IPS-11a (cell line): Measurements from ENCODE around the gene TST.

Source experiments
- H3K4me3 ChIP-seq: one replicate; pipeline ENCODE4 v1.5.1; 2013; ENCODE audit warnings: low read depth, low read length, control low read depth

Gene TST

DNA sequence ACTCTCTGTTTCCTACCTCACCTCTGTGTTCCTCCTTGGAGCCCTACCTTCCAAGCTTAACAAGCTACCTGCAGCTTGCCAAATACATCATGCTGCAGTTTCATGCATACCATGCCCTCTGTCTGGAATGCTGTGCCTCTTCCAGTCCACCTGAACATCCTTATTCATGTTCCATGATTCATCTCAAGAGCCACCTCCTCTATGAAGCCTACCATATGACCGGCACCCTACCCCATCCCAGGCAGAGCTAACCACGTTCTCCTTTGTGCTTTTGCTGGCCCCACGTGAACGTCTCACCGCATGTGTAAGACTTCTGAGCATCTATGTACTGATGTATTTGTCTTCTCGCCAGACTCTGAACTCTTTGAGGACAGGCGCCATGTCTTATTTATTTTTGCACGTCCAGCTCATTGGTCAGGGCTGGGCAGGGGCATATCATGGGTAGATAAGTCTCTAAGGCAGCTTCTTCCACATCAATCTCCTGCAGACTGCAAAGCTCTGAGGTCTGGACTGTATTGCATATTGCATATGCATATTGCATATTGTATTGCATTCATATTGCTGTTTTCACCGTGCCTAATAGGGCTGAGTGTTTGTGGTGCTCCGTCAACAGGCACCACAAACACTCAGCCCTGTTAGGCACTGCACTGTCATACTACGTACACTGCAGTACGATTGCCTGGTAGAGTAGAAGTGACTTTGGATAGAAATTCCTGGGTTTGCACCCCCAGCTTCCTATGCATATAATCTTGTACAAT, 31.0 kb downstream of the TST start:
- H3K4me3 ChIP-seq = no peak overlapping the region

DNA sequence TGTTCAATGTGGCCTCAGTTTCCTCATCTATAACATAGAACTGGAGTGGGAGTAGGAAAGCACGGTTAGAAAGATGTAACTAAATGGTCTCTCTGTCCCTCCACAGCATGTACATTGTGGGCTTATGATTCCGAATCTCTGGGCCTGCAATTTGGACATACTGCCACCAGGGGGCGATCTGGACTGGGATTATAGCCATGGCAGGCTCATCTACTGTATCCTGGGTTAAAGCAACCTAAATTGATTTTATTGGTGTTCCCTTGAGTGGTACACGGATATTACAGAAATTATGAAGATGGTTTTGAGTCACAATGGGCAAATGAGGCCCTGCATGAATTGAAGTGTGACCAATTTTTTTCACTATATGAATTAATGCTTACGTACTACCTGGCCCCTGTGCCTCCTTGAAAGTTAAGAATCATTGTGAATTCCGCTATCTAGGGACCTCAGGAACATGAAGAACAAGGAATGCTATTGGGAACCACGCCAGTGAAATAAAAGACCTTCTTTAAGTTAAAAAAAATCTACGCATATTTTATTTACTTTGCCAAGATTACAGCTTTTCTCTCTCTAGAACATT, 32.9 kb downstream of the TST start:
- no peak overlapping the region for H3K4me3 ChIP-seq

DNA sequence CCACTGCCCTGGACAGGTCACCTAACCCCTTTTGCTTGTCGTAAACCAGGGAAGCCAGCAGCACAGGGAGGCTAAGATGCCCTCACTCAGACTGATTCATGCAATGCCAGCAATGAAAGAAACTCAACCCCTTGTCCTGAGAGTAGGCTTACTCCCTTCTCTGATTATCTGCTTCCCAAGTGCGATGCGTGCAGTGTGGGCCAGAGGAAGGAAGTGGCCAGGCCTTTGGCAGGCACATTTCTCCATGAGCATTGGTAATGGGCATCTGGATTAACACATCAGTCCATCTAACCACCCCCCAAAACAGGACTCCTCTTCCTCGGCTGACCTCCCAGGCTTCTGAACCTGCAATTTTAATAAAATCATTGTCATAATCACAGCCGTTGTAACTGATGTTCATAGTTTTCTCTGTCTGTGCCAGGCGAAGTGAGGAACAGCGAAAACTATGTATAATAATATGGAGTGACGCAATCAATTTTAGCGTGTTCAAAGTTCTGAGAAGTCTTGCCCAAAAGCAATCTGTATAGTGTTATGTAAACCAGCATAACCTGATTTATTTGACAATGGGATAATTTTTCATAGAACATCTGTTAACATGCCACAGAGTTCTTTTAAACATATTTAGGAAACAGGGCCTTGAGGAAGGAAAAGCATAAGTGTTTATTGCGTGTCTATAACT, 33.9 kb downstream of the TST start:
- H3K4me3 ChIP-seq = no peak overlapping the region

DNA sequence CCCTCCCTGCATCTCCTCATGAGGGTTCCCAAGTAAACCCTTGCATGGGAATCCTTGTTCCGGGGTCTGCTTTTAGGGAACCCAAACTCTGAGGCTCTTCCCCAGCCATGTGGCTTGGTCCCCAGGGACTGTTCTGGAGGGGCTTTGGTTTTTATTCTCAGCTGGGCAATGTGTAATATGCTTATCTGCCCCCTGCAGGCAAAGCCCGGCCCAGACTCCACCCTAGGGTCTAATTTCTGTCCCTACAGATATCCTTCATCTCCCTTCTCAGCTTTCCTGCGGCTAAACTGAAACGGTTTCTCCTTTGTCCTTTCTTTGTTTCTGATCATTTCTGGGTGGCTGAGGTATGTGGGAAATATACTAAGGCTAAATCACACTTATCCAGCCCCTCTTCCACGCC, 37.1 kb downstream of the TST start:
- no peak overlapping the region for H3K4me3 ChIP-seq

DNA sequence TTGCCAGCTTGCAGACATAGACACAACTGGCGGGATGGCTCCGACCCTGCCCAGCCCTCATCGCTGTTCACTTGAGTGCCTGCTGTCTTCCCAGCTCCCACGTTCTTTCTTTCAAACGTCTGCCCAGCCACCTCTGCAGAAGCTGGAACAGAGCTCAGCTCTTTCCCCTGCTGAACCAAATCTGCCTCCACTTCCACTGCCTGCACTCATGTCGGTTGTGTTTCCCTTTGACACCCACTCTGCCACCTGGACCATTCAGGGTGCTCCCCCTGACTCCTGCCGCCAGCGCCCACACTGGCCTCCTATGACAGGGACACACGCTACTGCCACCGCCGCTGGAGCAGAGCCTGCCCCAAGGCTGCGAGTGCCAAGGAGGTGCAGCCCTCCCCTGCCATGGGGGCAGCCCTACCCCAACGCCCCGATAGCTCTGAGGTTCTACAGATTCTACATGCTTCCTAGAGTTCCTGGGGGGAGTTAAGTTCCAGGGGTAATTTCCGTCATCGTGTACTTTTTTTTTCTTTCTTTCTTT, 37.9 kb downstream of the TST start:
- H3K4me3 ChIP-seq = no peak overlapping the region

DNA sequence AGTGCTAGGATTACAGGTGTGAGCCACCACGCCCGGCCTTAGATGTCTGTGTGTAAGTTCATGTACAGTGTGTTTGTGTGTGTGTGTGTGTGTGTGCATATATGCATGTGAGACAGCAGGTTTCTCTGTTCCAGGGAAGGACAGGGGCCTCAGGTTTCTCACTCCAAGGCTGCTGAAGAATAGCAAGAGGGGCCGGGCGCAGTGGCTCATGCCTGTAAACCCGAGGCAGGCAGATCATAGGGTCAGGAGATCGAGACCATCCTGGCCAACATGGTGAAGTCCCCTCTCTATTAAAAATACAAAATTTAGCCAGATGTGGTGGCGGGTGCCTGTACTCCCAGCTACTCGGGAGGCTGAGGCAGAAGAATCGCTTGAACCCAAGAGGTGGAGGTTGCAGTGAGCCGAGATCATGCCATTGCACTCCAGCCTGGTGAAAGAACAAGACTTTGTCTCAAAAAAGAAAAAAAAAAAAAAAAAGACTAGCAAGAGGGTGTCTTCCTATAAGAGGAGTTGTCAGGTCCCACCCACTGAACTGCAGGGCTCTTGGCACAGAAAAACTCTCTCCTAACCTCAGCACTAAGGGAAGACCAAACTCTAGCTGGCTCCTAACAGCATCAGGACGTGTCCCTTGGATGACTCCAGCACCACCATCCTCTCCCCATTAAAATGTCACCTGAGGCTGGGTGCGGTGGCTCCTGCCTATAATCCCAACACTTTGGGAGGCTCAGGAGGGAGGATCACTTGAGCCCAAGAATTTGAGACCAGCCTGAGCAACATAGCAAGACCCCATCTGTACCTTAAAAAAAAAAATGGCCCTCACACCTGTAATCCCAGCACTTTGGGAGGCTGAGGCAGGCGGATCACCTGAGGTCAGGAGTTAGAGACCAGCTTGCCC, 40.0 kb downstream of the TST start:
- H3K4me3 ChIP-seq = no peak overlapping the region

DNA sequence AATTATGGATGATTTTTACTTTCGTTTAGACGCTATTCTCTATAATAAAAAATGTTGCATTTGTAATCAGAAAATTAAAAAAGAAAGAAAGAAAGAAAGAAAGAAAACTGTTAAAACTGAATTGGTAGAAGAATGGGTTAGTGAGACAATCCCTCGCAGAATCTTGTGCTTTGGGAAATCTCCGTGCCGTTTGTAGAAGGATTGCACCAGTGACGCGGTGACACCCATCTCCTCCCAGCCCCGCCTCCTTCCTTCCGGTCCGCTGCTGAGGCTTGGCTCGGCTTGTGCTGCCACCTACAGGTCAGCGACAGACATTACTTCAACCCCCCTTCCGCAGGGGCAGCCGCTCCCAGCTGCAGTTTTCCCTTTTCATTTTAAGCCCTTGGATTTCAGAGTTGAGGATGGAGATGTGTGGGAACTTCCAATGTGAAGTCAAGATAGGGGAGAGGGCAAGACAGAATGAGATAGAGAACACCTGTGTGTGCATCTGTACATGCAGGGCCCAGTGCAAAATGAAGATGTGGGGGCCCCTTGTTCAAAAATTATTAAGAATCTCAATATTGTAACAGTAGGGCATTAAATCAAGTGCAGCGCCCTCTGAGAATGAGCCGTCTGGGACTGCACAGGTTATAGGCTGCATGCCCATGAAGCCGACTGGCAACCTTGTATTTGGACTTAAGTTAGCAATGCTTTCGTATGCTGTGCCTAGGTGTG, 41.1 kb downstream of the TST start:
- H3K4me3 ChIP-seq = no peak overlapping the region

DNA sequence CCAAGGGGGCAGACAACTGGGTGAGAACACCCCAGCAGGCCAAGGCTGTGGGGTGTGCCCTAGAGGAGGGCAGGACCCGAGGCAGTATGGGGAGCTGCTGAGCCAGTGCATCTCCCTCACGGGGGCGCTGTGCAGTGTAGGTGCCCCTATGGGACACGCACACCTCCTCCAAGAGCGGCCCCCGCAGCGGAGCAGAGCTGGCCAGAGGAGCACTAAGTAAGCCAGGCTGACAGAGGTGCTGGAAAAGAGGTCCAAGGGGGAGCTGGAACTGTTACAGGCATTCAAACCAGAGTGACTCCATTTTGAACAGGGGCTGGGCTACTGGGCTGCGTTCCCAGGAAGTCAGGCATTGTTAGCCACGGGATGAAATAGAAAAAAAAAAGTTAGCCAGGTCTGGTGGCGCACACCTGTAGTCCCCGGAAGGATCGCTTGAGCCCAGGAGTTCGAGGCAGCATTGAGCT, 41.8 kb downstream of the TST start:
- no peak overlapping the region for H3K4me3 ChIP-seq

DNA sequence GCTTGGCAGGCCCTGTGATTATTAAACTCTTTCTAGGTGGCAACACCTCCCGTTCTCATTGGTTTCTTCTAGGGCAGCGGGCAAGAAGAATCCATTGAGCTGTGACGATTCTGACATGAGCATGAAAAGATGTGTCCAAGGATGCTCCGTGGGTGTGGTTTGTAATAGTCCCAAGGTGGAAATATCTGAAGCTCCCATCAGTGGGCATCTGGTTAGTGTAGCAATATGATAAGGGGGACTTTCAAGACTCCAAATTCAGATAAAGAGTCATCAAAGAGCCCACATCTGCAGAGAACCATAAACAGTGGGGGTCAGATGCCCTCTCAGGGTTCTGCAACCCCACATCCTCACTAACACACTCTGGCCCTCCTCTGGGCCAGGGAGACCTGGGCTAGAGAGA, 42.6 kb downstream of the TST start:
- H3K4me3 ChIP-seq = no peak overlapping the region

DNA sequence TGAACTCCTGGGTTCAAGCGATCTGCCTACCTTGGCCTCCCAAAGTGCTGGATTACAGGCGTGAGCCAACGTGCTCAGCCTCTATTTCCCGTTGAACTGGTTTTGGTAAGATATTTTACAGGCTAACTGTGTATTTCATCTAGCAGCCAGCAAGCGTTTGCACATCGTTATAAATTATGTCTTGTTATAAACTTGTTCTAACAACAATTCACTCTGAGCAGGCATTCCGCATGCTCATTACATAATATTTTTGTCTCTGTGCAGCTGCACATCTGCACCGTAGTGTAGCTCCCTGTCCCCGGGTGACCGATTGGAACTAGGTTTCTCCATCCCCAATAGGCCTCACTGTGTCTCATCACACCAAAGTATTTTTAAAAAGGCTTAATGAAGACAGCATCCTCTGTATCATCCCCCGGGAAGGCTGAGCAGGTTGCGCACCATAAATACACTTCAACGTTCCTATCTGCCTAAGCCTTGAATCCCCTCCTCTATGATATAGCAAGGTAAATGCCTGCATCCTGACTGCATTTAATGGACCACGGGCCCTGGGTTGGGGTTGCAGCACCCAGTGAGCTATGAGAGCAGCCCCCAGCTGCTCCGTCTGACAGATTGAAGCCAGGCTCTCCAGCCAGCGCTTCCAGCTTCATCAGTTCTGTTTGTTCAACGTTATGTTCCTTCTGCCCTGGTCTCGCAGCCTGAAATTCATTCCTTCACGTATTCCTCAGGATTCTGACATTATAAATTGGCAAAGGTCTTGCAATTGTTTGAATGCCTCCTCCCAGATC, 47.7 kb downstream of the TST start:
- no peak overlapping the region for H3K4me3 ChIP-seq

DNA sequence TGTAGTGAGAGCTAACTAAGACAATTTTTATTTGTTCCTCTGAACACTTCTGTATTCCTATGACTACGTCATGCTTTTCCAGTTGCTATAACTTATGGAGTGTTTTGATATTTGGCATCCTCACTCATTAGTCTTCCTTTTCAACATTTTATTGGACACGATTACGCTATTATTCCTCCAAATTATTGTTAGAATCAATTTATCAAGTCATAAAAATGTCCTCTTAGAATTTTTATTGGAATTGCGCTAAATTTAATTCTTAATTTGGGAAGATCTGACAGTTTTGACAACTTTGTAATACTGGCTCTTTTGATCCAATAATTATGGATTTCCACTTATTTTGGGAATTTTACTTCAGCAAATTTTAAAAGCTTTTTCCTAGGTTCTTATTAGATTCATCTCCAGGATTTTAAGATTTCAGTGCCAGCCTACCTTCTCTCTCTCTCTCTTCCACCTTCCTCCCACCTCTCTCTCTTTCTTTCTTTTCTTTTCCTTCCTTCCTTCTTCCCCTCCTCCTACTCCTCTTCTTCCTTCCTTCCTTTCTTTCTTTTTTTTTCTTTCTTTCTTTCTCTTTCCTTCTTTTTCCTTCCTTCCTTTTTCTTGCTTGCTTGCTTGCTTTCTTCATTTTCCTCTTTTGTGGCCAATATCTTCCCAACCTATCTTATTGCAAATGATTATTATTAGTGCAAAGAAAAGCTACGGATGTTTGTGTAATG, 50.8 kb downstream of the TST start:
- no peak overlapping the region for H3K4me3 ChIP-seq

DNA sequence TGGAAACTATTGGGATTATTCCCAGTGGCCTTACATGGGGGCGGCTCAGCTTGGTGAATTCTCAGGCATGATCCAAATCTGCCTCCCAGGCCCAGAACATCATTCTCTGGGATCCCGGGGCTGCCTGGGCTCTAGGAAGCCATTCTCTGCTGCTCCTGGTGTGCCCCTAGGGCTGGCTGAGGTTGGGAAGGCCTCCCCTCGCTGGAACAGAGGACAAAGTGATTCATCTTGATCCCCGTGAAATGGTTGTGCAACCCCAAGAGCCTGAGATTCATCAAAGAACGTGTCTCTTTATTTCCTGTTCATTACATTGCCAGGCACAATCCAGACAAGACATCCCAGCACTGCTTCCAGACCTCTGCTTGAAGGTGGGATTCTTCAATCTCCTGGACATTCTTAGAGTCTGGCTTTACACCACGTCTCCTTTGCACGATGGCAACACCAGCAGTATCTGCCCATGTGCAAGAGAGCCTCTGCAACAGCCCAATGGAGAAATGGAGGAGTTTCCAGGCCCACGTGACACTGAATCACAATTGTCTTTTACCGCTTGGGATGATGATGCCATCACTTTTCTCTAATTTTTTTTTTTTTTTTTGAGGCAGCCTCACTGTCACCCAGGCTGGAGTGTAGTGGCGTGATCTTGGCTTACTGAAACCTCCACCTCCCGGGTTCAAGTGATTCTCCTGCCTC, 52.3 kb downstream of the TST start:
- H3K4me3 ChIP-seq = no peak overlapping the region

DNA sequence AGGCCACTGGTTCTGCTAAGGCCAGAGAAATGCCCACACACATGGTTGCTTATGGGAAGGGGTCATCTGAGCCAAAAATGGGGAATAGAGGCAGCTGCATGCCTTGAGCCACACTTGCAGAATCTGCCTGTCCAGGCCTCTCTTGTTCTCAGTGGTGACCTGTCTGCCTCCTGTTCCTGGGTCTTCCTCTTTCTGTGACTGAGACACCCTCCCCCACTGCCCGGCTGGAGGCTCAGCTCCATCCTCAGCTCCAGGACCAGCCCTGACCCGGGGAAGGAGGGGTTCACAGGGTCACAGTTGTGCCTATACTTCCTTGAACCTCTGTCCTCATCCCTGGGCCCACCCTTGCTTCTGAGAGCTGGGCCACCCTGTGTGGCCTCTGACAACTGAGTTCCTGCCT, 53.6 kb downstream of the TST start:
- no peak overlapping the region for H3K4me3 ChIP-seq

DNA sequence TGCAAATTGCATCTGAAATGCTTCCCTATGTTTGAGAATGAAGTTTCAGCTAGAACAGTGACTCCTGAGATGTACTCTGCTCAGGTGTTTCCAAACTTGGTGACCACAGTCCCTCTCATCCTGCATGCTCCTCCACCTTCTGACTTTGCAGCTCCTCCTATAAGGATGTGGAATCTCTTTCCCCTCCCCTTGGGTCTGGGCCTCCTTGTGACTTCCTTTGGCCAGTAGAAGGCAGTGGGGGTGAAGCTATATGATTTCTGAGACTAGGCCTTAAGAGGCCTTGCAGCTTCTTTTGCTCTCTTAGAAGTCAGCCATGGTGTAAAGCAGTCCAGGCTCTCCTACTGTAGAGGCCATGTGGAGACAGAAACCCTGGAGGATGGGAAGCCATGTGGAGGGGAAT, 55.1 kb downstream of the TST start:
- no peak overlapping the region for H3K4me3 ChIP-seq

DNA sequence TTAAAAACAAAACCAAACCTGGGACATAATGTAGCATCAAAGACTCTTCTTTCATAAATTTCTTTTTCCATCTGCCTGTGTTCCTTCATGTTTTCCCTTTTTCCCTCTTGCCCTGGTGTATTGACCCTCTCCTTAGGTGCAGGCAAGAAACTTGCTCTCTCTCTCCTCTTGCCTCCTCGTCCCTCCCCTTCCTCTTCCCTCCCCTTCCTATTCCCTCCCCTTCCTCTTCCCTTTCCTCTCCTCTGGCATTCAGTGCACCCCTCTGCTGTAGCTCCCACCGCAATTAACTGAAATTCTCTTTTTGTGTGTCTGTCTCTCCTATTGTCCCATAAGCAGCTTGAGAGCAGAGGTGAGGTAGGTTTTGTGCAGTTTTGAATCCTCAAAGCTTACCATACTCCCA, 55.9 kb downstream of the TST start:
- H3K4me3 ChIP-seq = no peak overlapping the region

DNA sequence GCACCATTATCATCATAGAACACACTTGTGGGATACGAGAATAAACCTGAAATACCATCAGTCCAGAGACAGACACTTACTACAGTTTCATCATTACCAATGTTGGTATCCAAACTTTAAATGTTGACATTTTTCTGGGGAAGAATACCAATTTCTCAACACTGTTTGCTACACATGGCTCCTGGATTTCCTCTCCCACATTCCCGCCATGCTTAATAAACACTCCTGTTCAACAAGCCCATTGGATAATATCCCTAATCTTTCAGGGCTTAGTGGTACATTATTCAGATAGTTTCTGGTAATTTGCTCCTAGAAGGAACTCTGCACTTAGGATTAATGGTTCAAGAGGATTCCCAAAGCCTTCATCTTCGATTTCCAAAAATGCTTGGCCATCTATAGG, 57.6 kb downstream of the TST start:
- H3K4me3 ChIP-seq = no peak overlapping the region
